Prostate gland (tissue), 2 donors: Measurements from ENCODE around the gene SORL1. TPM values are rescaled to one million over a fixed set of nuclear protein-coding genes. Genes with fewer than 3 reads are reported as not detected.

Source experiments
- DNase-seq: peaks from one replicate; pipeline ENCODE4 v3.0.0-alpha.2; 2019; ENCODE audit warnings: low spot score
- H3K27ac ChIP-seq, 2 donors: fragments of 200-600 bp; sonication (generic); 2 replicates each; pipeline ENCODE4 v1.5.1; 2017 to 2019
- H3K27me3 ChIP-seq: fragments of 200-600 bp; sonication (generic); replicated peaks from 2 replicates; pipeline ENCODE4 v1.5.1; 2019; ENCODE audit not compliant: insufficient read depth
- H3K36me3 ChIP-seq, 2 donors: fragments of 200-600 bp; sonication (generic); 1 replicate in 1 of 2; 2 replicates in 1 of 2; pipeline versions ENCODE4 v1.5.1 to v1.8.1; 2017 to 2019
- H3K4me1 ChIP-seq: fragments of 200-600 bp; sonication (generic); replicated peaks from 2 replicates; pipeline ENCODE4 v1.5.1; 2019
- H3K4me3 ChIP-seq, 2 donors: fragments of 200-600 bp; sonication (generic); 2 replicates each; pipeline ENCODE4 v1.5.1; 2017 to 2019
- H3K9me3 ChIP-seq: fragments of 200-600 bp; sonication (generic); 2 replicates; pipeline ENCODE4 v1.5.1; 2017
- POLR2A ChIP-seq: fragments of 450-650 bp; IDR thresholded peaks from one replicate; pipeline ENCODE4 v1.6.1; 2016; ENCODE audit warnings: antibody characterized with exemption, mild to moderate bottlenecking
- POLR2AphosphoS5 ChIP-seq: sonication (generic); formaldehyde crosslinking; IDR thresholded peaks from one replicate; pipeline ENCODE4 v1.6.1; 2017; ENCODE audit warnings: antibody characterized with exemption
- WGBS: methylation state at CpG from one replicate; pipeline ENCODE4 v1.1.5; 2018; 5-methylcytosine and 5-hydroxymethylcytosine counted together
- intact Hi-C: fragments of 100-400 bp; cut with DNase I; formaldehyde crosslinking; loops from one replicate; pipeline ENCODE4 v1.14.2; 2022
- total RNA-seq, 2 donors: library from RNA; depleted of rRNA; stranded (reverse); fragments of >200 nt; gene quantifications; one replicate each; pipeline ENCODE4 v1.1.0, GENCODE V29; 2016
- TF ChIP-seq, protein P1 (sequence below), 4 experiments: fragments of 200-600 bp in 2 of 4; fragments of 450-650 bp in 2 of 4; sonication (generic) in 2 of 4; IDR thresholded peaks; 1 replicate in 3 of 4; 2 replicates in 1 of 4; pipeline ENCODE4 v1.5.1; 2016 to 2019; ENCODE audit warnings: antibody characterized with exemption in 4 of 4, mild to moderate bottlenecking in 2 of 4, moderate library complexity in 2 of 4

Gene SORL1
- total RNA-seq, 2 donors from 2014 or later, result 77.4 to 97.6 TPM

DNA sequence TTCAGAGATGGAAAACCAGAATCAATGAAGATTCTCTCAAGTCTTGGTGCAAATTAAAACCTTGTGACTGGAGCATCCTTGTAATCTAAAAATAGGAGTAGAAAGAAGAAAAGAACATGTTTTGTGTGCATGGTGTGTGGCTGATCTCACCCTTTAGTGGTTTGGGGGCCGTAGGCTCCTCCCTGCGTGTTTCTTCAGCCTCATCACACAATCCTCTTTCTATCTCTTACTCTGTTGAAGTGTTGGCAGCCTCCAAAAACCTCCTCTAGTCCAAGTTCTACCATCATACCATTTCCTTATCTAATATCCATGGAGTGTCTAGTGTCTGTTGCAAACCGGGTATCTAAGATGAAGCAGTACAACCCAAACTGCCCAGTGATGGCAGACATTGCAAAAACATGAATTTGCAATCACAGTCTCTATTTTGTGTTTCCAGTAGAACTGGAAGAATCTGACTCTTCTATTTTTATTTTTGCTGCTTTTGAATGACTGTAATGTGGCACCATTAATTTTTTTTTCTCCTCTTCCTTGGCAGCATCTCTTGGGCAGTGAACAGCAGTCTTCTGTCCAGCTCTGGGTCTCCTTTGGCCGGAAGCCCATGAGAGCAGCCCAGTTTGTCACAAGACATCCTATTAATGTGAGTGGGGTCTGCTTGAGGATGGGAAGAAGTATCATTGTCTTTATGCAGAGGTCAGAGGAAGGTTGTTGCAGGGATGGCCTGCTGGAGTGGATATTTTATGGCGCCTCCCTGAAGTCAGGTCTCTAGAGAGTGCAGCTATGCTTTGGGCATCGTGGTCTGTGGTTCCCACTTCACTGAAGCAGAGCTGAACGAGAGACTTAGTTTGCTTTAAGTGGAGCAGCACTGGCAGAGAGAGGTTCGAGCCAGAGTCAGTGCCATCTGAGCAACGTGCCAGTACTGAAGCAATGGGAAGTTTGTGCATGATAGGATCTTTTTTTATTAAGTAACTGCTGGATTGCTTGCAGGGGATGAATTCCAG, 60.7 kb downstream of the SORL1 start:
- DNase-seq, result no peak
- Histone ChIP-seq H3K27me3 (no peaks in the 10 kb centered on the region), H3K27ac (no peak overlapping the region), H3K4me3 (no peak overlapping the region), H3K36me3 (peaks cover 0 to 7% of the 10 kb centered on the region in 2 donors), H3K9me3 (no peaks in the 10 kb centered on the region), H3K4me1 (no peaks in the 10 kb centered on the region)
- no peak for TF ChIP-seq POLR2AphosphoS5
- no peak for TF ChIP-seq POLR2A
- TF ChIP-seq, protein P1, sequence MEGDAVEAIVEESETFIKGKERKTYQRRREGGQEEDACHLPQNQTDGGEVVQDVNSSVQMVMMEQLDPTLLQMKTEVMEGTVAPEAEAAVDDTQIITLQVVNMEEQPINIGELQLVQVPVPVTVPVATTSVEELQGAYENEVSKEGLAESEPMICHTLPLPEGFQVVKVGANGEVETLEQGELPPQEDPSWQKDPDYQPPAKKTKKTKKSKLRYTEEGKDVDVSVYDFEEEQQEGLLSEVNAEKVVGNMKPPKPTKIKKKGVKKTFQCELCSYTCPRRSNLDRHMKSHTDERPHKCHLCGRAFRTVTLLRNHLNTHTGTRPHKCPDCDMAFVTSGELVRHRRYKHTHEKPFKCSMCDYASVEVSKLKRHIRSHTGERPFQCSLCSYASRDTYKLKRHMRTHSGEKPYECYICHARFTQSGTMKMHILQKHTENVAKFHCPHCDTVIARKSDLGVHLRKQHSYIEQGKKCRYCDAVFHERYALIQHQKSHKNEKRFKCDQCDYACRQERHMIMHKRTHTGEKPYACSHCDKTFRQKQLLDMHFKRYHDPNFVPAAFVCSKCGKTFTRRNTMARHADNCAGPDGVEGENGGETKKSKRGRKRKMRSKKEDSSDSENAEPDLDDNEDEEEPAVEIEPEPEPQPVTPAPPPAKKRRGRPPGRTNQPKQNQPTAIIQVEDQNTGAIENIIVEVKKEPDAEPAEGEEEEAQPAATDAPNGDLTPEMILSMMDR (IDR thresholded peaks at IDR 0.05), result no peak
- intact Hi-C loops, result no loop called here
- 86% methylated on average over 9 of the region's 9 CpGs for WGBS

DNA sequence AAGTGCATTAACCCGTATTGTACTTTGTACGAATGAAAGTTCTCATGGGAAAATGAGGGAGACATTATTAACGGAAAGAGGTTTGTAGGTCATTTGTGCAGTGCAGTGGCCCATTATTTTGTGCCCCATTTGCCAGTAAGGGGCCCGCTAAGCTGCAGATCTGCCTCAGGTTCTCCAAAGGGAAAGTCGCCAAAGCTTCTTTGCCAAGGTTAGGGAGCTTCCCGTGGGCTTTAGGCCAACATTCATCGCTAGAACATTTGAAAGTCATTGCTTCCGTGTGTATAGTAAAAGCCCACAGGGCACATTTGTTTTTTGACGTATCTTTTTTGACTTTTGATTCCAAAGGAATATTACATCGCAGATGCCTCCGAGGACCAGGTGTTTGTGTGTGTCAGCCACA, 61.7 kb downstream of the SORL1 start:
- H3K4me1 ChIP-seq, result no peaks in the 10 kb centered on the region
- H3K4me3 ChIP-seq, result no peak overlapping the region
- no peaks in the 10 kb centered on the region for H3K27me3 ChIP-seq
- intact Hi-C loops, result no loop called here
- no peak for TF ChIP-seq POLR2A
- H3K27ac ChIP-seq, result no peak overlapping the region
- H3K9me3 ChIP-seq, result no peaks in the 10 kb centered on the region
- peaks cover 0 to 7% of the 10 kb centered on the region in 2 donors for H3K36me3 ChIP-seq
- no peak for DNase-seq
- WGBS, result 82% methylated on average over 11 of the region's 11 CpGs

DNA sequence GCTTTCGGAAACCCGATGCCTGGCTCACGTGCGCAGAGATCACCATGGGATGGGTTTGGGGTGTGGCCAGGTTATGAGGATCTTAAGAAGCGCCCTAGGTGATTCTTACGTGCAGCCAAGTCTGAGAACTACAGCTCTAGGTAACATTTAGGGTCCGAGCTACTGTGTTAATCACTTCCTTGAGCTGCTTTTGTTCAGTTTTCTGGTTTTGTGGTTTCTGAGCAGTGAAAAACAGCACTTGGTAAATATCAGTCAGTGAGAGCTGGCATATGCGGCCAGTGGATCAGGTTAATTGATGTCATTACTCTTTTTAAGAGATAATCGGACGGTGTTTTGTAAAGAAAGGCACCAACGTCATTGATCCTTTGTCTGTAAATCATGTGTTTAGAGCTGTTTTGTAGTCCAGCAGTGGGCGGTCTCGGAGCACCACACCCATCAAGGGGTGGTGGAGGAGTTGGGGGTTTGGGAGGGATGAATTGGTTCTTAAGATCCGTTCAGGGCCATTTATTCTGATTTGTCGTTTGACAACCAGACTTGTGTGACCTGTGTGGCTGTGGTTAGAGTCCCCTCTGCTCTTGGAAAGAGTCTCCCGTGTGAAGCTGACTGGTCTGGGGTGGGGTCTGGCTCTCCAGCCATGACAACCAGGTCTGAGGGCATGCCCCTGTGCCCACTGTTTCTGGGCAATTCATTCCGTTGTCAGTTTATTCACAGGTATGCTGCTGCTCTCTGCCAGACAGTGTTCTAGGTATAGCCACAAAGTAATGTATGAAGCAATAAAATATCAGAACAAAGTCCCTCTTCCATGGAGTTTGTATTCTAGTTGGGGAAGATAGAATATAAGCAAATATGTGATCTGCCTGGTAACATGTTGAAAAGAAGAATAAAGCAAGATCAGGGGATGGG, 62.6 kb downstream of the SORL1 start:
- Histone ChIP-seq H3K36me3 (peaks cover 0 to 7% of the 10 kb centered on the region in 2 donors), H3K4me1 (no peaks in the 10 kb centered on the region), H3K9me3 (no peaks in the 10 kb centered on the region), H3K27ac (no peak overlapping the region), H3K4me3 (no peak overlapping the region), H3K27me3 (no peaks in the 10 kb centered on the region)
- TF ChIP-seq, protein P1 (IDR thresholded peaks at IDR 0.05), result no peak
- TF ChIP-seq POLR2AphosphoS5, result no peak
- 74% methylated on average over 17 of the region's 17 CpGs for WGBS
- no peak for DNase-seq
- intact Hi-C loops, result no loop called here

DNA sequence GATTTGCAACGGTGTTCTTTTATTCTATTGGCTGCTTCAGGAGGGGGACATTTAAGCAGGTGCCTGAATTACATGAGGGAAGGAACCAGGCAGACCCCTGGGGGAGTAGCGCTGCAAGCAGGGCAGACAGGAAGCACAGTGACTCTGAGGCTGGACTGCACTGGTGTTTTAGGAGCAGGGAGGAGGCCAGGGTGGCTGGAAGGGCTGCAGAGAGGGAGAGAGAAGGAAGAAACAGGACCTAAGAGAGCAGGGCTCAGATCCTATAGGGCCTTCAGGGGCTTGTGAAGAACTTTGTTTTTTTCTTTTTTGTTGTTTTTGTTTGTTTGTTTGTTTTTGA, 63.2 kb downstream of the SORL1 start:
- intact Hi-C loops, result no loop called here
- no peak overlapping the region for H3K4me3 ChIP-seq
- no peak overlapping the region for H3K27ac ChIP-seq
- no peaks in the 10 kb centered on the region for H3K27me3 ChIP-seq
- DNase-seq, result no peak
- TF ChIP-seq POLR2AphosphoS5 (no peak), POLR2A (no peak)
- TF ChIP-seq, protein P1 (IDR thresholded peaks at IDR 0.05), result no peak
- H3K4me1 ChIP-seq, result no peaks in the 10 kb centered on the region
- WGBS, result 74% methylated on average over 2 of the region's 2 CpGs
- H3K9me3 ChIP-seq, result no peaks in the 10 kb centered on the region
- peaks cover 0 to 7% of the 10 kb centered on the region in 2 donors for H3K36me3 ChIP-seq

DNA sequence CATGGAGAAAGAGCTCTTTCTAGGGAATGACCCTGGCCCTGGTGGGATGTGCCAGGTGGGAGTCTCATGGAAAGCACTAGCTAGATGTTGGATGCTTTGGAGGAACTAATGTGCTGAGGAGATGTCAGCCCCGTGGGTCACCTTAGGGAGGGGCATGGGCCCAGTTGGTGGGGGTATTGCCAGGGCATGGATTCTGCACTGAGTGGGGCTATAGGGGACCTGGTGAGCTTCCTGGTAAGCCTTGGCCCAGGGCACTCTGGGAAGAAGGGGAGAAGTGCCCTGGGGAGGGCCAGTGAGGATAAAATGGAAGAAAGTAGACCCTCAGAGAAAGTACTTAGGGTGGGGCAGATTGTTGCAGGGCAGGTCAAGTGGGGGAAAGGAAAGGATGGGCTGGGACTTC, 65.9 kb downstream of the SORL1 start:
- H3K4me1 ChIP-seq, result peaks cover 7% of the 10 kb centered on the region
- no peak for DNase-seq
- intact Hi-C loops, result no loop called here
- H3K4me3 ChIP-seq, result no peak overlapping the region
- 90% methylated on average over 1 of the region's 1 CpG for WGBS
- H3K27ac ChIP-seq, result no peak overlapping the region
- H3K9me3 ChIP-seq, result no peaks in the 10 kb centered on the region
- no peaks in the 10 kb centered on the region for H3K27me3 ChIP-seq
- no peak for TF ChIP-seq POLR2AphosphoS5
- TF ChIP-seq, protein P1 (IDR thresholded peaks at IDR 0.05), result no peak
- no peak for TF ChIP-seq POLR2A
- peaks cover 0 to 7% of the 10 kb centered on the region in 2 donors for H3K36me3 ChIP-seq
